CD4-positive, CD25-positive, alpha-beta regulatory T cell (primary cell): Measurements from ENCODE around the gene MSRB3. TPM values are rescaled to one million over a fixed set of nuclear protein-coding genes. Genes with fewer than 3 reads are reported as not detected.

Source experiments
- polyA plus RNA-seq, 4 donors: library from polyadenylated mRNA; unstranded; fragments of 300-500 nt; fragmentation: Illumina TruSeq; gene quantifications; one replicate each; pipeline ENCODE4 v1.2.3, GENCODE V29; 2021
- total RNA-seq: library from RNA; stranded (reverse); gene quantifications from one replicate; pipeline ENCODE4 v1.2.3, GENCODE V29; 2022

The MSRB3 gene
- total and polyA plus RNA-seq, 5 donors from 2014 or later: 1.8 TPM; not detected in 4

Other genes with a start within 250 kb of the MSRB3 start
- gene WIF1, start 157.4 kb upstream of the MSRB3 start, total RNA-seq: not detected
- gene WIF1, start 157.4 kb upstream of the MSRB3 start, polyA plus RNA-seq: not detected
- 68.9 TPM for gene LEMD3, start 109.1 kb upstream of the MSRB3 start, total RNA-seq
- gene LEMD3, start 109.1 kb upstream of the MSRB3 start, polyA plus RNA-seq: 10 to 100 TPM; 31.4 to 37.6 (median 35.9) TPM